Left renal pelvis (tissue), 4 donors: Measurements from ENCODE around the gene PIAS4. TPM values are rescaled to one million over a fixed set of nuclear protein-coding genes. Genes with fewer than 3 reads are reported as not detected.
"Not testable (repeated sequence)": the region's sequence is repeated elsewhere in the genome, so short reads cannot be mapped to it uniquely, and the experiment has no call there.

Experiments
- DNase-seq, 4 donors: peaks; one replicate each; pipeline ENCODE4 v3.0.0-alpha.2; 2013; ENCODE audit warnings: low read depth in 4 of 4, low spot score in 3 of 4
- polyA plus RNA-seq, 4 donors: library from polyadenylated mRNA; unstranded; fragments of 120-200 nt; gene quantifications; one replicate each; pipeline ENCODE4 v1.2.1, GENCODE V29; 2013; ENCODE audit not compliant: insufficient read length in 4 of 4

The PIAS4 gene
- polyA plus RNA-seq, 4 donors: 25.4 to 37.8 (median 34.0) TPM

DNA sequence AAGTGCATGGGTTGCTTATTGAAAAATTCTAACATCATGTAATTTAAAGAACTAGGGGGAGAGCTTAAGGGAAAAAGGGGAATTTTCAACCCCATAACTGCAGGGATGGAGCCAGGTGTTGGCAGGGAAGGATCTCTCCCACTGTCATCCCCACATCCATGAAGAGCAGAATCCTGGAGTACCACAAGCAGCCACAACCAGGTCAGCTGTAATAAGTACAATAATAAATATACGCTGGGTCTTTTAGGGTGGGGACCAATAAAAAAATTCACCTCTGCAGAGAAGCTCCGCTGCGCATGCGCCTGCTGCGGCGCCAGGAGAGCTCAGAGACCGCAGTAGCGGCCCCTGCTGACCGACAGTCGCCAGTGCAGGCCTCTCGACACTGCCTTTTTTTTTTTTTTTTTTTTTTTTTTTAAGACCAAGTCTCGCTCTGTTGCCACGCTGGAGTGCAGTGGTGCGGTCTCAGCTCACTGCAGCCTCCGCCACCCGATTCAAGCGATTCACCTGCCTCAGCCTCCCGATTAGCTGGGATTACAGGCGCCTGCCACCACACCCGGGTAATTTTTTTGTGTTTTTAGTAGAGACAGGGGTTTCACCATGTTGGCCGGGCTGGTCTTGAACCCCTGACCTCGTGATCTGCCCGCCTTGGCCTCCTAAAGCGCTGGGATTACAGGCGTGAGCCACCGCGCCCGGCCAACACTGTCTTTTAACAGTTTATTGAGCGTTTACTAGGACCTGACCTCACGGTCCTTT, 19.7 kb upstream of the PIAS4 start:
- peak in 2 of 4 donors; percentile 65 to 71 for DNase-seq

DNA sequence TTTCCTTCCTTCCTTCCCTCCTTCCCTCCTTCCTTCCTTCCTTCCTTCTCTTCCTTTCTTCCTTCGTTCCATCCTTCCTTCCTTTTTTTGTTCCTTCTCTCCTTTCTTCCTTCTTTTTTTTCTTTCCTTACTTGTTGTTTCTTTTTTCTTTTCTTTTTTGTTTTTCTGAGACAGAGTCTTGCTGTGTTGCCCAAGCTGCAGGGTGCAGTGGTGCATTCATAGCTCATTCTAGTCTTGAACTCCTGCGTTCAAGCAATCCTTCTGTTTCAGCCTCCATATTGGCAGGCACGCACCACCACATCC, 16.8 kb upstream of the PIAS4 start:
- no peak for DNase-seq

DNA sequence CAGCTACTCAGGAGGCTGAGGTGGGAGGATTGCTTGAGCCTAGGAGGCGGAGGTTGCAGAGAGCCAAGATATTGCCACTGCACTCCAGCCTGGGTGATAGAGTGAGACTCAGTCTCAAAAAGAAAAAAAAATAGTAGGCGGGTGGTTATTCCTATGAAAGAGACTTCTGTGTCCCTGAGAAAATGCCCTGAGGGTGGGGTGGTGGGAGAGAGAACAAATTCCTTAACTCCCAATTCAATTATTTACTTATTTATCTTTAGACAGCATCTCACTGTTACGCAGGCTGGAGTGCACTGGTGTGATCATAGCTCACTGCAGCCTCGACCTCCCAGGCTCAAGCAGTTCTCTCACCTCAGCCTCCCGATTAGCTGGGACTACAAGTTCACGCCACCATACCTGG, 11.9 kb upstream of the PIAS4 start:
- DNase-seq: no peak

GRCh38 chr19:3998667-3999412, 8.7 kb upstream of the PIAS4 start:
- not testable (repeated sequence) for DNase-seq

- DNase-seq: not testable (repeated sequence)
These were observed 6.7 kb upstream of the PIAS4 start for GRCh38 chr19:4000798-4001197.

DNA sequence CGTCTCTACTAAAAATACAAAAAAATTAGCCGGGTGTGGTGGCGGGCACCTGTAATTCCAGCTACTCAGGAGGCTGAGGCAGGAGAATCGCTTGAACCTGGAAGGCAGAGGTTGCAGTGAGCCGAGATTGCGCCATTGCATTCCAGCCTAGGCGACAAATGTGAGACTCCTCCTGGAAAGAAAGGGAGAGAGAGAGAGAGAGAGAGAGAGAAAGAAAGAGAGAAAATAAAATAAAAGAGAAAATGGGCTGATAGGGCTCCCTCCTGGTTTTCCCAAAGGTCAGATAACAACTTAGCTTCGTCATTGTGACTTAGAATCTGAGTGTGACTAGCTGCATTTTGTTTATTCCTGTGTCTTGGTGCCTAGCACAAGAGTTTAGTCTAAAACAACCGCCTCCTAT, 2.1 kb upstream of the PIAS4 start:
- not testable (repeated sequence) for DNase-seq

DNA sequence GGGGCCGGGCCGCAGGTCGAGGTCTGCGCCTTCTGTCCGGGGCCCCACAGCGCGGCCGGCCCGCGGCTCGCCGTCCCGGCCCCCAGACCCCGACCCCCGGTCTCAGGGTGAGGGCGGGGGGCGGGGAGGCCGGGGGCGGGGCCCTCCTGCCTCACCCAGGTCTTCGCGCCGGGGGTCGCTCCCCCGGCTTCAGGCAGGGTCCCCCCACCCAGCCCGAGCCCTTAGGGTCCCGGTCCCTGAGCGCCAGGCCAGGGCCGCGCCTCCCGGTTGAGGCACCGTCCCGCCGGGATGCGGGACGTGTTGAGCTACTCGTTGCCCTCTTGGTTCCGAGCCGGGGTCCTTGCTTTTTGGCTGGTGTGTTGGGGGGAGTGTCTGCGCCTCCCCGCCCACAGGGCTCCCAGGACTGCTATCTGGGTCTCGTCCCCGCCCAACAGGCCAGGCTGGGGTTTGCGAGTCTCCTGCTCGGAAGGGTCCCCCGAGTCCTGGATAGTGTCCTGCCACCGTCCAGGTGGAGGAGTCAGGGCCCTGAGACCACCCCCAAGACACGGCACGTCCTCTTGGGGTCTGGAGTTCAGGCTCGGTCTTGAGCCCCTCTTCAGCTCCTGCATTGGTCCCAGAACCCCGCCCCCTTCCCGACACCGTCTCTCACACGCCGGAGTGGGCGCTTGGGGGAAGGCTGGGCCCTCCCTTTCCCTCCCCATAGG, 452 bp downstream of the PIAS4 start:
- DNase-seq: no peak

DNA sequence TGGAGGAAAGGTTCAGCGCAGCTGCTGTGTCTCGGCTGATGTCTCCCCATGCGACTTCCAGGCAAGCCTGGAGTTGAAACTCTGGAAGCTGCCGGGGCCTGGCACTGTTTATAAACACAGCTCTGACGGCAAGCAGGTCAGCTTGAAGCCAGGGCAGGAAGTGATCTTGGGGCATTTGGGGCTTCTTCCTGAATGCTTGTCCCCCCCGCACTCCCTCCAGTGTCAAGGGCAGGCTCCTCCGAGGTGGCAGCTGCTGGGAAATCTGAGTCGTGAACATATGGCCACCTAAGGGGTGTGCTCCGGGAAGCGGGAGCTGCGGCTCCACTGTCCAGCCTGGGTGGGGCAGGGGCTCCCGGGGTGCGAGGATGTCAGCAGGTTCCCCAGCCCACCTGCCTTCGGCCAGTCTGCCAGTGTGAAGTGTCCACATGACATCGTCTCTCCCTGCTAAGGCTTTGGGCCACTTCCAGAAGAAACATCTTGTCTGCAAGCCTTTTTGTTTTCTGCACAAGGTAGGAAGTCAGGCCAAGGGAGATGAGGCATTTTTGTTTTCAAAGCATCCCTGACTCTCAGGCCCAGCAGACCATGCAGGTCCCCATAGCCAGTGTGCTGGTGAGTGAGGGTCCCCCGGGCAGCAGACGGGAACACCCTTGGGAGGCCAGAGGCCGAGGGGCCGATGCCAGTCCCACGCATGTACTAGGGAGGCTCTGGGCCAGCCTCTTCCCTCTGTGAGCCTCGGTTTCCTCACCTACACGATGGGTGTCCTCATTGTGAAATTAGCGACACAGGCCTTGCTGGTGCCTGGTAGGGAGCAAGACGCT, 2.7 kb downstream of the PIAS4 start:
- no peak for DNase-seq

- no peak for DNase-seq
These were observed 3.2 kb downstream of the PIAS4 start for GRCh38 chr19:4010808-4011110.

- DNase-seq: not testable (repeated sequence)
These were observed 3.9 kb downstream of the PIAS4 start for GRCh38 chr19:4011430-4011829.

DNA sequence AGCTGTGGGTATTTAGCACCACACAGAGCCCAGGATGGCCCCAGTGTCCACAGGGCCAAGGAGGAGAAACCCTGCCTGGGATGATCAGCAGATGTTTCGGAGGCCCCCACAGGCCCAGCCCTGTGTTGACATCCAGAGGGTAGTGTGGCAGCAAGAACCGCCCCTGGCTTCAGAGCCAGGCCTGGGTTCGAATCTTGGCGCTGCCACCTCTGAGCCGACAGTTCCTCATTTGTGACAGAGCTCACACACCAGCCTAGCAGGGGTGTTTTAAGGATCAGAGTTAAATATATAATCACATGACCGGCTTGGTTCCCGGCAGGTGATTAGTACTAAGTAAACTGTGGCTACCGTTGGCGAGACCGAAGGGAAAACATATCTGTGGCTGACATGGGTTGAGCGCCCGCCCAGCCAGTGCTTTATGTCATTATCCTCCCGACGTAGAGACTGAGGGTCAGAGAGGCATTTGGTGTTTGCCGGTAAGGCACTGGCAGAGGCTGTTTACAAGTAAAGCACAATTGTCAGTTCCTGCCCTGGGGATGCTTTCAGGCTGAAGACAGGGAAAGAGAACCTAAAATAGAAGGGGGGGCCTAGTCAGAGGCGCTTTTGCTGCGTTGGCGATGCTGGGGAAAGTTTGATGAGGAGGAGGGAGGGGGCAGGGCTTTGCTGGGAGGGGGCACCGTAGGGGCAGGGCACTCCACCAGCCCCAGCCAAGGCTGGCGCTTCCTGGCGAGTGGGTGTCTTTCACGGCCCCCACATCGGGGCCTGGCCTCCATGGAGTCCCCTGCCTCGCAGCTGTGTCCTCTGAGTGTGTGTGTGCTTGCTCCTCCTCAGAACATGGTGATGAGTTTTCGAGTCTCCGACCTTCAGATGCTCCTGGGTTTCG, 4.8 kb downstream of the PIAS4 start:
- DNase-seq: no peak

DNA sequence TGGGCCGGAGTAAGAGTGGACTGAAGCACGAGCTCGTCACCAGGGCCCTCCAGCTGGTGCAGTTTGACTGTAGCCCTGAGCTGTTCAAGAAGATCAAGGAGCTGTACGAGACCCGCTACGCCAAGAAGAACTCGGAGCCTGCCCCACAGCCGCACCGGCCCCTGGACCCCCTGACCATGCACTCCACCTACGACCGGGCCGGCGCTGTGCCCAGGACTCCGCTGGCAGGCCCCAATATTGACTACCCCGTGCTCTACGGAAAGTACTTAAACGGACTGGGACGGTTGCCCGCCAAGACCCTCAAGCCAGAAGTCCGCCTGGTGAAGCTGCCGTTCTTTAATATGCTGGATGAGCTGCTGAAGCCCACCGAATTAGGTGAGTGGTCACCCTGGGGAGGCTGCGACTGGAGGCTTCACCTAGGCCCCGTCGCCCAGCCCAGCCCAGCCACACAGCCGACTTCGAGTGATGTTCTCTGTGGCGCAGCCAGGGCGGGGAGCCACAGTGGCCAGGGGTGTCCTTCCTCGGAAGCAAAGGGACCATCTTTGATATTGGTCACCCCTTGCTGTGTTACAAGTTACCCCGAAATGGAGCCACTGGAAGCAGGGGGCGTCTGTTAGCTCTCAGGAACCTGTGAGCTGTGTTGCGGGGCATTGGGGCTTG, 5.6 kb downstream of the PIAS4 start:
- DNase-seq: no peak

GRCh38 chr19:4013886-4014540, 6.5 kb downstream of the PIAS4 start:
- DNase-seq: no peak

DNA sequence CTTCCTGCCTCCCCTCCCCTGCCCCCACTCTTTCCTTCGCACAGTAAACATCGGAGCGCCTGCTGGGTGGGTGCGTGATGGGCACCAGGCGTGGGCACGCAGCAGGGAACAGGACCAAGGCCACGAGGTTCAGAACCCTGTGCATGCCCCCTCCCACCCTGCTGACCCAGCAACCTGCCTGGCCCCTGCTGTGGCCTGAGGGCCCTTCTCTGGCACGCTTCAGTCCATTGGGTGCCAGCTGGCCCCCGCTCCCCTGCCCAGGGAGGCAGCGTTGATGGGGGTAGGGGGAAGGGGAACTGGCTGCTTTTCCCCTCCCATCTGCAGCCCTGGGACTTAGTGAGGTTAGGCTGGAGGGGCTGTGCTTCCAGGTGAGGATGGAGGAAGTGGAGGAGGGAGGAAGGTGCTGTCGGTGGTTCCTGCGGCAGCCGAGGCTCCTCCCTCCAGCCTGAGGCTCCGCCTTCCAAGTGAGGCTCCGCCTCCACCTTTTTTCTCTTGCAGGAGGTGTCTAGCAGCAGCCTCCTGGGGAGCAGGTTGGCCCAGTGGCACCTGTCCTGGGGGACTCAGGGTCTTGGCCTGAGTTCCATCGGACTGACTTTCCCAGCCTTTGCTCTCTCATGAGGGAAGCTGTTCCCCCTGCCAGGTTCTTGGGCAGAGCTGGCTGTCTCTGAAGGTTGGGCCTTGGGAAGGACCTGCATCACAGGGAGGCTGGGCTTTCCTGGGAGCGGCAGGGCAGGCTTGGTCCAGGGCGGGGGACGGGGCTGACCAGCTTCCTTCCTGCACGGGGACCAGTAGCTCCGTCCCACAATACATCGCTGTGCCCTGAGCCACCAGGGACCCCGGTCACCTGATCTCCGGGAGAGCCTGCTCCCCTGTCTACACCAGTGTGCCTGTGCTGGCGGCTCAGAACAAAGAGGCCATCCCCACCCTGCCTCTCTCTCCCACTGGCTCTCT, 7.3 kb downstream of the PIAS4 start:
- no peak for DNase-seq

- DNase-seq: peak; percentile 64 to 80 (median 70)
These were observed 8.3 kb downstream of the PIAS4 start for GRCh38 chr19:4015705-4016402.

- no peak for DNase-seq
These were observed 8.9 kb downstream of the PIAS4 start for GRCh38 chr19:4016486-4016885.

DNA sequence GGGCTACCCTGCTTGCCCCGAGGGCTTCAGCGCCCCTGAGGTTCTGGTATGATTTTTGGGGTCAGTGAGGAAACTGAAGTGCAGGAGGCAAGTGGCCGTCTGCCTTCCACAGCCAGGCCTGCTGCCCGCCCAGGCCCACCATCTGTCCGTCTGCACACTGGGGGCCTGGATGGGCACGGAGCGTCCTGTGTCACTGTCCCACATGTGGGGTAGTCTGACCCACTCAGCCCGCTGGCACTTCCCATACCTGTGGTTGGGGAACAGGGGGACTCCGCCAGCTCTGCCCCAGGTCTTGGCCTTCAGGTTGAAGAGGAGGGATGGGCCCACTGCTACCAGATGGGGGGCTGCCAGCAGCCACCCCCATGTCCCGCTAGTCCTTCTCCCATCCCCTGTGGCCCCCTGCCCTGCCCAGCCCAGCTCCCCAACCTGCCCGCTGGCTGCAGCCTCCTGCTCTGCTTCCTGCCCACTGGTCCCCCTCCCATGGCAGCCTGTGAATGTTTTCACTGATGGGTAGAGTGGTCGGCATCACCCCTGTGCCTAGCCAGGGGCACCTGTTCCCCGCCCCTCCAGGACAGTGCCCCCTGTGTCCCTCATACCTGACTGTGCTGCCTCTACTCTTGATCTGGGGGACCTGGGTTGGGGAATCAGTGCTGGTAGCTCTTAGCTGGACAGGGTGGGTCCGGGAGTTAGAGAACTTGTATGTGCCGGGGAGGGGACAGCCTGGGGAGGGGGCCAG, 9.5 kb downstream of the PIAS4 start:
- DNase-seq: no peak
